HEK293 (cell line): Measurements from ENCODE around the gene ZNF444.
A peak's percentile ranks its signal among the peaks of the same experiment; 100 is the strongest.

ENCODE experiments used
- BCL11B ChIP-seq: fragments of 450-650 bp; formaldehyde crosslinking; IDR thresholded peaks from 2 replicates; pipeline ENCODE4 v1.5.1; 2016; ENCODE audit warnings: low read depth, missing biosample characterization, missing genetic modification characterization
- CTCF ChIP-seq: fragments of 450-650 bp; formaldehyde crosslinking; IDR thresholded peaks from 2 replicates; pipeline ENCODE4 v1.5.1; 2016; ENCODE audit warnings: missing biosample characterization, missing genetic modification characterization
- HOXC10 ChIP-seq: sonication (generic); formaldehyde crosslinking; IDR thresholded peaks from 2 replicates; pipeline ENCODE4 v1.8.1; 2023; ENCODE audit warnings: mild to moderate bottlenecking, missing genetic modification reagents
- HOXD13 ChIP-seq: sonication (generic); formaldehyde crosslinking; IDR thresholded peaks from 2 replicates; pipeline ENCODE4 v1.8.0; 2022; ENCODE audit warnings: missing genetic modification reagents, borderline replicate concordance
- KLF8 ChIP-seq: fragments of 450-650 bp; formaldehyde crosslinking; IDR thresholded peaks from 2 replicates; pipeline ENCODE4 v1.5.1; 2016; ENCODE audit warnings: missing biosample characterization, missing genetic modification characterization
- MEIS1 ChIP-seq: sonication (generic); formaldehyde crosslinking; IDR thresholded peaks from 2 replicates; pipeline ENCODE4 v1.8.1; 2022; ENCODE audit warnings: missing genetic modification reagents, mild to moderate bottlenecking, borderline replicate concordance
- MZF1 ChIP-seq: fragments of 450-650 bp; formaldehyde crosslinking; IDR thresholded peaks from 2 replicates; pipeline ENCODE4 v1.5.1; 2017; ENCODE audit warnings: missing biosample characterization, missing genetic modification characterization, borderline replicate concordance
- SP7 ChIP-seq: fragments of 450-650 bp; formaldehyde crosslinking; IDR thresholded peaks from 2 replicates; pipeline ENCODE4 v1.5.1; 2016; ENCODE audit warnings: missing biosample characterization, missing genetic modification characterization
- ZBTB6 ChIP-seq: fragments of 450-650 bp; formaldehyde crosslinking; IDR thresholded peaks from 2 replicates; pipeline ENCODE4 v1.5.1; 2017; ENCODE audit warnings: missing biosample characterization, missing genetic modification characterization
- ZEB2 ChIP-seq: fragments of 450-650 bp; formaldehyde crosslinking; IDR thresholded peaks from 2 replicates; pipeline ENCODE4 v1.5.1; 2016; ENCODE audit warnings: missing biosample characterization, missing genetic modification characterization
- ZNF16 ChIP-seq: fragments of 450-650 bp; formaldehyde crosslinking; IDR thresholded peaks from 2 replicates; pipeline ENCODE4 v1.5.1; 2016; ENCODE audit warnings: low read depth, missing biosample characterization, missing genetic modification characterization
- ZNF324 ChIP-seq: fragments of 450-650 bp; formaldehyde crosslinking; IDR thresholded peaks from 2 replicates; pipeline ENCODE4 v1.5.1; 2016; ENCODE audit warnings: missing biosample characterization, missing genetic modification characterization
- ZNF37A ChIP-seq: fragments of 450-650 bp; IDR thresholded peaks from 2 replicates; pipeline ENCODE4 v1.5.1; 2018; ENCODE audit warnings: missing biosample characterization, missing genetic modification characterization
- ZNF391 ChIP-seq: fragments of 450-650 bp; formaldehyde crosslinking; IDR thresholded peaks from 2 replicates; pipeline ENCODE4 v1.5.1; 2016; ENCODE audit warnings: low read depth, missing biosample characterization, missing genetic modification characterization, borderline replicate concordance
- ZNF398 ChIP-seq: fragments of 450-650 bp; formaldehyde crosslinking; IDR thresholded peaks from 2 replicates; pipeline ENCODE4 v1.5.1; 2017; ENCODE audit warnings: missing biosample characterization, missing genetic modification characterization
- ZNF404 ChIP-seq: fragments of 450-650 bp; formaldehyde crosslinking; IDR thresholded peaks from 2 replicates; pipeline ENCODE4 v1.5.1; 2017; ENCODE audit warnings: missing biosample characterization, missing genetic modification characterization
- ZNF488 ChIP-seq: fragments of 450-650 bp; formaldehyde crosslinking; IDR thresholded peaks from 2 replicates; pipeline ENCODE4 v1.5.1; 2016; ENCODE audit warnings: missing biosample characterization, missing genetic modification characterization
- ZNF514 ChIP-seq: fragments of 450-650 bp; formaldehyde crosslinking; IDR thresholded peaks from 2 replicates; pipeline ENCODE4 v1.5.1; 2016; ENCODE audit warnings: missing biosample characterization, missing genetic modification characterization
- ZNF585B ChIP-seq: fragments of 450-650 bp; formaldehyde crosslinking; IDR thresholded peaks from 2 replicates; pipeline ENCODE4 v1.5.1; 2016; ENCODE audit warnings: missing biosample characterization, missing genetic modification characterization
- ZNF677 ChIP-seq: fragments of 450-650 bp; IDR thresholded peaks from 2 replicates; pipeline ENCODE4 v1.5.0; 2018; ENCODE audit warnings: missing biosample characterization, mild to moderate bottlenecking, missing genetic modification characterization, moderate library complexity
- ZNF707 ChIP-seq: fragments of 450-650 bp; formaldehyde crosslinking; IDR thresholded peaks from 2 replicates; pipeline ENCODE4 v1.5.1; 2016; ENCODE audit warnings: missing biosample characterization, missing genetic modification characterization
- ZNF776 ChIP-seq: fragments of 450-650 bp; formaldehyde crosslinking; IDR thresholded peaks from 2 replicates; pipeline ENCODE4 v1.5.0; 2017; ENCODE audit warnings: missing biosample characterization, missing genetic modification characterization, borderline replicate concordance
- ZXDB ChIP-seq: fragments of 450-650 bp; formaldehyde crosslinking; IDR thresholded peaks from 2 replicates; pipeline ENCODE4 v1.5.1; 2016; ENCODE audit warnings: missing biosample characterization, missing genetic modification characterization
- TF ChIP-seq, protein P1 (sequence below): fragments of 450-650 bp; formaldehyde crosslinking; IDR thresholded peaks from 2 replicates; pipeline ENCODE4 v1.5.1; 2016; ENCODE audit warnings: missing biosample characterization, missing genetic modification characterization
- TF ChIP-seq, protein P2 (sequence below): fragments of 450-650 bp; formaldehyde crosslinking; IDR thresholded peaks from 2 replicates; pipeline ENCODE4 v1.5.0; 2017; ENCODE audit warnings: missing biosample characterization, missing genetic modification characterization, borderline replicate concordance
- TF ChIP-seq, protein P3 (sequence below): fragments of 450-650 bp; formaldehyde crosslinking; IDR thresholded peaks from 2 replicates; pipeline ENCODE4 v1.5.1; 2016; ENCODE audit warnings: missing biosample characterization, missing genetic modification characterization
- TF ChIP-seq, protein P4 (sequence below): fragments of 450-650 bp; formaldehyde crosslinking; IDR thresholded peaks from 2 replicates; pipeline ENCODE4 v1.5.1; 2016; ENCODE audit warnings: missing biosample characterization, missing genetic modification characterization

The ZNF444 gene

GRCh38 chr19:56120371-56121179 is 20.5 kb upstream of the ZNF444 start (continued):
- peak; percentile 88 for TF ChIP-seq CTCF
- no peak for TF ChIP-seq ZNF707 (tag by site-specific recombination)
- TF ChIP-seq ZEB2 (tag by site-specific recombination), result 0 out of 2 replicates have a peak, but pooled peaks have one; percentile 20
- TF ChIP-seq ZNF37A, result no peak
- TF ChIP-seq MEIS1, result no peak
- no peak for TF ChIP-seq ZNF488
- no peak for TF ChIP-seq ZNF514 (tag by site-specific recombination)
- TF ChIP-seq ZNF585B, result no peak
- TF ChIP-seq ZNF677 (tag by site-specific recombination), result no peak
- TF ChIP-seq, protein P1, sequence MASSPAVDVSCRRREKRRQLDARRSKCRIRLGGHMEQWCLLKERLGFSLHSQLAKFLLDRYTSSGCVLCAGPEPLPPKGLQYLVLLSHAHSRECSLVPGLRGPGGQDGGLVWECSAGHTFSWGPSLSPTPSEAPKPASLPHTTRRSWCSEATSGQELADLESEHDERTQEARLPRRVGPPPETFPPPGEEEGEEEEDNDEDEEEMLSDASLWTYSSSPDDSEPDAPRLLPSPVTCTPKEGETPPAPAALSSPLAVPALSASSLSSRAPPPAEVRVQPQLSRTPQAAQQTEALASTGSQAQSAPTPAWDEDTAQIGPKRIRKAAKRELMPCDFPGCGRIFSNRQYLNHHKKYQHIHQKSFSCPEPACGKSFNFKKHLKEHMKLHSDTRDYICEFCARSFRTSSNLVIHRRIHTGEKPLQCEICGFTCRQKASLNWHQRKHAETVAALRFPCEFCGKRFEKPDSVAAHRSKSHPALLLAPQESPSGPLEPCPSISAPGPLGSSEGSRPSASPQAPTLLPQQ, result peak; percentile 54
- TF ChIP-seq ZNF391 (tag by site-specific recombination), result 0 out of 2 replicates have a peak, but pooled peaks have one; percentile 28
- peak; percentile 44; the same call in 1 of the 2 replicates for TF ChIP-seq SP7
- TF ChIP-seq KLF8 (tag by site-specific recombination), result peak; percentile 66; the same call in 1 of the 2 replicates
- TF ChIP-seq, protein P2, sequence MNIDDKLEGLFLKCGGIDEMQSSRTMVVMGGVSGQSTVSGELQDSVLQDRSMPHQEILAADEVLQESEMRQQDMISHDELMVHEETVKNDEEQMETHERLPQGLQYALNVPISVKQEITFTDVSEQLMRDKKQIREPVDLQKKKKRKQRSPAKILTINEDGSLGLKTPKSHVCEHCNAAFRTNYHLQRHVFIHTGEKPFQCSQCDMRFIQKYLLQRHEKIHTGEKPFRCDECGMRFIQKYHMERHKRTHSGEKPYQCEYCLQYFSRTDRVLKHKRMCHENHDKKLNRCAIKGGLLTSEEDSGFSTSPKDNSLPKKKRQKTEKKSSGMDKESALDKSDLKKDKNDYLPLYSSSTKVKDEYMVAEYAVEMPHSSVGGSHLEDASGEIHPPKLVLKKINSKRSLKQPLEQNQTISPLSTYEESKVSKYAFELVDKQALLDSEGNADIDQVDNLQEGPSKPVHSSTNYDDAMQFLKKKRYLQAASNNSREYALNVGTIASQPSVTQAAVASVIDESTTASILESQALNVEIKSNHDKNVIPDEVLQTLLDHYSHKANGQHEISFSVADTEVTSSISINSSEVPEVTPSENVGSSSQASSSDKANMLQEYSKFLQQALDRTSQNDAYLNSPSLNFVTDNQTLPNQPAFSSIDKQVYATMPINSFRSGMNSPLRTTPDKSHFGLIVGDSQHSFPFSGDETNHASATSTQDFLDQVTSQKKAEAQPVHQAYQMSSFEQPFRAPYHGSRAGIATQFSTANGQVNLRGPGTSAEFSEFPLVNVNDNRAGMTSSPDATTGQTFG (tag by site-specific recombination), result no peak
- no peak for TF ChIP-seq HOXD13 (CRISPR knock-in tag)
- TF ChIP-seq ZNF398 (tag by site-specific recombination), result peak; percentile 79
- no peak for TF ChIP-seq ZNF16 (tag by site-specific recombination)
- TF ChIP-seq ZNF324, result no peak
- TF ChIP-seq, protein P3, sequence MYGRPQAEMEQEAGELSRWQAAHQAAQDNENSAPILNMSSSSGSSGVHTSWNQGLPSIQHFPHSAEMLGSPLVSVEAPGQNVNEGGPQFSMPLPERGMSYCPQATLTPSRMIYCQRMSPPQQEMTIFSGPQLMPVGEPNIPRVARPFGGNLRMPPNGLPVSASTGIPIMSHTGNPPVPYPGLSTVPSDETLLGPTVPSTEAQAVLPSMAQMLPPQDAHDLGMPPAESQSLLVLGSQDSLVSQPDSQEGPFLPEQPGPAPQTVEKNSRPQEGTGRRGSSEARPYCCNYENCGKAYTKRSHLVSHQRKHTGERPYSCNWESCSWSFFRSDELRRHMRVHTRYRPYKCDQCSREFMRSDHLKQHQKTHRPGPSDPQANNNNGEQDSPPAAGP (tag by site-specific recombination), result no peak
- TF ChIP-seq ZBTB6, result no peak
- peak; percentile 50 for TF ChIP-seq ZXDB
- TF ChIP-seq HOXC10 (CRISPR knock-in tag), result 0 out of 2 replicates have a peak, but pooled peaks have one; percentile 77
- no peak for TF ChIP-seq MZF1 (tag by site-specific recombination)
- TF ChIP-seq, protein P4, sequence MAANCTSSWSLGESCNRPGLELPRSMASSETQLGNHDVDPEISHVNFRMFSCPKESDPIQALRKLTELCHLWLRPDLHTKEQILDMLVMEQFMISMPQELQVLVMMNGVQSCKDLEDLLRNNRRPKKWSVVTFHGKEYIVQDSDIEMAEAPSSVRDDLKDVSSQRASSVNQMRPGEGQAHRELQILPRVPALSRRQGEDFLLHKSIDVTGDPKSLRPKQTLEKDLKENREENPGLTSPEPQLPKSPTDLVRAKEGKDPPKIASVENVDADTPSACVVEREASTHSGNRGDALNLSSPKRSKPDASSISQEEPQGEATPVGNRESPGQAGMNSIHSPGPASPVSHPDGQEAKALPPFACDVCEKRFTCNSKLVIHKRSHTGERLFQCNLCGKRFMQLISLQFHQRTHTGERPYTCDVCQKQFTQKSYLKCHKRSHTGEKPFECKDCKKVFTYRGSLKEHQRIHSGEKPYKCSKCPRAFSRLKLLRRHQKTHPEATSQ, result no peak
- no peak for TF ChIP-seq ZNF404 (tag by site-specific recombination)
- TF ChIP-seq BCL11B (tag by site-specific recombination), result peak; percentile 94
- no peak for TF ChIP-seq ZNF776 (tag by site-specific recombination)
